RWPE2 (cell line): ENCODE data around the gene TNFRSF18.

Experiments used
- ATAC-seq: fragments of 200-7000 bp; cut with Tn5 transposase; 3 replicates; pipeline ENCODE4 v1.9.1; 2021; ENCODE audit warnings: low read depth
- DNase-seq: peaks from one replicate; pipeline ENCODE4 v3.0.0-alpha.2; 2020; ENCODE audit warnings: low spot score
- H3K27ac ChIP-seq: fragments of 450-650 bp; 2 replicates; pipeline ENCODE4 v1.5.1; 2017; ENCODE audit warnings: mild to moderate bottlenecking; ENCODE audit not compliant: poor library complexity, severe bottlenecking
- H3K27me3 ChIP-seq: fragments of 250-450 bp; sonication (Bioruptor Pico); 2 replicates; pipeline ENCODE4 v1.5.1; 2021; ENCODE audit warnings: mild to moderate bottlenecking, moderate library complexity; ENCODE audit not compliant: insufficient read depth, poor library complexity, severe bottlenecking
- H3K36me3 ChIP-seq: fragments of 250-450 bp; sonication (Bioruptor Pico); 2 replicates; pipeline ENCODE4 v1.5.1; 2020; ENCODE audit warnings: low read depth, mild to moderate bottlenecking, moderate library complexity
- H3K4me1 ChIP-seq: fragments of 250-450 bp; sonication (Bioruptor Pico); 2 replicates; pipeline ENCODE4 v1.5.1; 2021; ENCODE audit warnings: mild to moderate bottlenecking, moderate library complexity; ENCODE audit not compliant: insufficient read depth, poor library complexity, severe bottlenecking
- H3K4me3 ChIP-seq: fragments of 250-450 bp; sonication (Bioruptor Pico); 2 replicates; pipeline ENCODE4 v1.5.1; 2021; ENCODE audit warnings: mild to moderate bottlenecking, moderate library complexity; ENCODE audit not compliant: severe bottlenecking
- H3K9me3 ChIP-seq: fragments of 250-450 bp; sonication (Bioruptor Pico); 2 replicates; pipeline ENCODE4 v1.5.1; 2021; ENCODE audit warnings: mild to moderate bottlenecking, moderate library complexity; ENCODE audit not compliant: severe bottlenecking
- TF ChIP-seq, protein P1 (sequence below): fragments of 450-650 bp; IDR thresholded peaks from one replicate; pipeline ENCODE4 v1.5.1; 2017; ENCODE audit warnings: mild to moderate bottlenecking, moderate library complexity; ENCODE audit not compliant: poor library complexity, severe bottlenecking

Gene TNFRSF18

DNA sequence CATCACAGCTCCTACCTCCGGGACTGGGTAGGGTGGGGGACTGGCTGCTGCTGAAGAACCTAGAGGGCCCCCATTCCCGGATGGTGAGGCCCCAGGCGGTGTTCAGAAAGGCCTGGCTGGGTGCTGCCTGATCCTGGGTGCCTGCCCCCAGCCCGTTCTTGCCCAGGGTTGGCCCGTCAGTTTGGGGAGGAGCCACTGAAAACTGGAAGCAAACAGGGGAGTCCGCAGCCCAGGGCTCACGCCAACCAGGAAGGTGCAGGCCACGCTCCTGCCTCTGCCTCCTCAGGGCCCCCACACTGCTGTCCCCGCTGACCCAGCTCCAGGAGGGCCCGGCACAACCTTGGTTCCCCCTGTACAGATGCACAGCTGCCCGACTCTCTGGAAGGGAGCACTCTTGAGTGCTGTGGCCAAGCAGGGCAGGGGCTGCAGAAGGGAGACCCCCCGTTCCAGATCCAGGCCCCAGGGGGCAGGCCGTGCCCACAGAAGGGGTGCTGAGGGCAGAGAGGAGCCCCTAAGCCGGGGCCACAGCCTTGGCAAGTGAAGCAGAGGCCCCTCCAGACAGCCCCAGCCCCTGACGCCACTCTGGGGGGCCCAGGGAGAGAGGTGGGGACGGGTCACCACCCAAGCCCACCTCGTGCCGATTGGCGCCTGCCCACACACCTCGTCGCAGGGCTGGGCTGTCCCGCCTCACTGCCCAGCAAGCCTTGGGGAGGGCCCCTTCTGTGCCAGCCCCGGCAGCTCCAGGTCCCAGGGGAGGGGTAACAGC lies 34.6 kb upstream of the TNFRSF18 start:
- no peak overlapping the region for H3K27ac ChIP-seq
- H3K27me3 ChIP-seq: no peaks in the 10 kb centered on the region
- no peak overlapping the region for H3K4me3 ChIP-seq
- ATAC-seq (peak; percentile 22; the same call in 2 of the 3 replicates), DNase-seq (no peak)
- H3K36me3 ChIP-seq: no peaks in the 10 kb centered on the region
- peaks cover 10% of the 10 kb centered on the region for H3K4me1 ChIP-seq
- H3K9me3 ChIP-seq: no peaks in the 10 kb centered on the region
- TF ChIP-seq, protein P1, sequence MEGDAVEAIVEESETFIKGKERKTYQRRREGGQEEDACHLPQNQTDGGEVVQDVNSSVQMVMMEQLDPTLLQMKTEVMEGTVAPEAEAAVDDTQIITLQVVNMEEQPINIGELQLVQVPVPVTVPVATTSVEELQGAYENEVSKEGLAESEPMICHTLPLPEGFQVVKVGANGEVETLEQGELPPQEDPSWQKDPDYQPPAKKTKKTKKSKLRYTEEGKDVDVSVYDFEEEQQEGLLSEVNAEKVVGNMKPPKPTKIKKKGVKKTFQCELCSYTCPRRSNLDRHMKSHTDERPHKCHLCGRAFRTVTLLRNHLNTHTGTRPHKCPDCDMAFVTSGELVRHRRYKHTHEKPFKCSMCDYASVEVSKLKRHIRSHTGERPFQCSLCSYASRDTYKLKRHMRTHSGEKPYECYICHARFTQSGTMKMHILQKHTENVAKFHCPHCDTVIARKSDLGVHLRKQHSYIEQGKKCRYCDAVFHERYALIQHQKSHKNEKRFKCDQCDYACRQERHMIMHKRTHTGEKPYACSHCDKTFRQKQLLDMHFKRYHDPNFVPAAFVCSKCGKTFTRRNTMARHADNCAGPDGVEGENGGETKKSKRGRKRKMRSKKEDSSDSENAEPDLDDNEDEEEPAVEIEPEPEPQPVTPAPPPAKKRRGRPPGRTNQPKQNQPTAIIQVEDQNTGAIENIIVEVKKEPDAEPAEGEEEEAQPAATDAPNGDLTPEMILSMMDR: no peak

DNA sequence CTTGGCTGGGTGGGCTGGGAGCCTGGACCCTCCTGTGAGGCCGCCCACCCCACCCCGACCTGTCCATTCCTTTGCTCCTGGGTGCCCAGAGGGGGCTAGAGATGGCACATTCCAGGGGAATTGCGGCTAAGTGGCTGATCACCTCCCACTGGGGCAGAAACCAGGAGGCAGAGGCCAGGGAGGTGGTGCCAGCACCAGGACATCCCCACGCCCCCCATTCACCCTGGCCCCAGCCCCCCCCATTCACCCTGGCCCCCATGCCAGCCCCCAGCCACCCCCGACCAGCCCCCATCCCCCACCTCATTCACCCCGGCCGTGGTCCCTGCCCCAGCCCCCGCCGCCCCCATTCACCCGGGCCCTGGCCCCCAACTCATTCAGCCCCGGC lies 33.9 kb upstream of the TNFRSF18 start:
- peaks cover 10% of the 10 kb centered on the region for H3K4me1 ChIP-seq

GRCh38 chr1:1239614-1240347 lies 33.4 kb upstream of the TNFRSF18 start:
- ATAC-seq: no peak
- peaks cover 10% of the 10 kb centered on the region for H3K4me1 ChIP-seq
- DNase-seq: no peak
- H3K27me3 ChIP-seq: no peaks in the 10 kb centered on the region
- no peaks in the 10 kb centered on the region for H3K9me3 ChIP-seq
- no peaks in the 10 kb centered on the region for H3K36me3 ChIP-seq
- TF ChIP-seq, protein P1: no peak
- no peak overlapping the region for H3K4me3 ChIP-seq
- H3K27ac ChIP-seq: no peak overlapping the region

More for the DNA sequence above, 33.9 kb upstream of the TNFRSF18 start:
- TF ChIP-seq, protein P1: no peak
- no peaks in the 10 kb centered on the region for H3K27me3 ChIP-seq
- H3K9me3 ChIP-seq: no peaks in the 10 kb centered on the region
- no peak for ATAC-seq
- H3K36me3 ChIP-seq: no peaks in the 10 kb centered on the region
- H3K27ac ChIP-seq: no peak overlapping the region
- DNase-seq: no peak
- no peak overlapping the region for H3K4me3 ChIP-seq

GRCh38 chr1:1239227-1239613 lies 32.8 kb upstream of the TNFRSF18 start:
- no peak for ATAC-seq
- TF ChIP-seq, protein P1: no peak
- no peak overlapping the region for H3K27ac ChIP-seq
- no peak overlapping the region for H3K4me3 ChIP-seq
- DNase-seq: no peak
- H3K36me3 ChIP-seq: no peaks in the 10 kb centered on the region
- no peaks in the 10 kb centered on the region for H3K27me3 ChIP-seq
- H3K9me3 ChIP-seq: no peaks in the 10 kb centered on the region
- H3K4me1 ChIP-seq: peaks cover 10% of the 10 kb centered on the region

DNA sequence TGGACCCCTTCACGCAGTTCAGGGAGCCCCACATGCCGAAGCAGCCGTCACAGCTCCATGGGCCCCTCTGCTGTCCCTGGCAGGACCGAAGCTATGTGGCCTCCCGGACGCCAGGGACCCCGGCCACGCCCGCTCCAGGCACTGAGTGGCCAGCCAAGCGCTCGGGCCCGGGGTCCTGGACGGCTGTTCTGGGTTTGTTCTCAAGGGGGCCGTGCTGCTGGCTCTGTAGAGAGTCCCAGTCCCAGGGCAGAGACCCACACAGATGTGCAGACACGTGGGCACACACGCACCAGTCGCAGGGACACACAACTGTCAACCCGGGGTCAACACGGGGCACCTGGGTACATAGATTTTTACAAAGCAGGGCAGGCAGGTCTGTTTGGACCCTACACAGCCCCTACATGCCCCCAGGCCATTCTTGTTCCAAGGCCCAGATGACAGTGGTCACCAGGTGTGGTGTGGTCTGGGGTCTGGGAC lies 32.3 kb upstream of the TNFRSF18 start:
- Histone ChIP-seq H3K4me3 (no peak overlapping the region), H3K9me3 (no peaks in the 10 kb centered on the region), H3K4me1 (peaks cover 10% of the 10 kb centered on the region), H3K36me3 (peaks cover 2% of the 10 kb centered on the region), H3K27ac (peak overlapping the region; percentile 2), H3K27me3 (no peaks in the 10 kb centered on the region)
- DNase-seq (no peak), ATAC-seq (no peak; the same call in 2 of the 3 replicates)
- TF ChIP-seq, protein P1: no peak
